Neural cell (in vitro differentiated cells): ENCODE measurements around the gene KIRREL3.

Experiments
- CTCF ChIP-seq: fragments of 450-650 bp; IDR thresholded peaks from 2 replicates; pipeline ENCODE4 v1.5.1; 2014; ENCODE audit warnings: antibody characterized with exemption, mild to moderate bottlenecking, moderate library complexity; ENCODE audit not compliant: poor library complexity, severe bottlenecking
- EZH2 ChIP-seq: fragments of 200-600, 300-800 bp; shearing (Covaris generic), sonication (generic); IDR thresholded peaks from 2 replicates; pipeline ENCODE4 v1.6.1; 2014; ENCODE audit warnings: antibody characterized with exemption, low read length, borderline replicate concordance, mild to moderate bottlenecking; ENCODE audit not compliant: insufficient read depth, poor library complexity, severe bottlenecking
- MXI1 ChIP-seq: fragments of 450-650 bp; conservative IDR thresholded peaks from 2 replicates; pipeline ENCODE4 v1.6.1; 2014; ENCODE audit warnings: antibody characterized with exemption, mild to moderate bottlenecking; ENCODE audit not compliant: poor library complexity, severe bottlenecking
- POLR2AphosphoS5 ChIP-seq: IDR thresholded peaks from 2 replicates; pipeline ENCODE4 v1.6.1; 2012
- RAD21 ChIP-seq: fragments of 450-650 bp; conservative IDR thresholded peaks from 2 replicates; pipeline ENCODE4 v1.6.1; 2014; ENCODE audit warnings: antibody characterized with exemption, mild to moderate bottlenecking, moderate library complexity
- SMC3 ChIP-seq: fragments of 450-650 bp; conservative IDR thresholded peaks from 2 replicates; pipeline ENCODE4 v1.6.1; 2014; ENCODE audit warnings: antibody characterized with exemption, mild to moderate bottlenecking, moderate library complexity; ENCODE audit not compliant: poor library complexity
- TAF1 ChIP-seq: IDR thresholded peaks from 2 replicates; pipeline ENCODE4 v1.6.1; 2012; ENCODE audit warnings: low read depth
- TF ChIP-seq, protein P1 (sequence below): IDR thresholded peaks from 2 replicates; pipeline ENCODE4 v1.6.1; 2012; ENCODE audit warnings: borderline replicate concordance

GRCh38 chr11:126919147-126919823, 81.3 kb downstream of the KIRREL3 start:
- TF ChIP-seq, protein P1, sequence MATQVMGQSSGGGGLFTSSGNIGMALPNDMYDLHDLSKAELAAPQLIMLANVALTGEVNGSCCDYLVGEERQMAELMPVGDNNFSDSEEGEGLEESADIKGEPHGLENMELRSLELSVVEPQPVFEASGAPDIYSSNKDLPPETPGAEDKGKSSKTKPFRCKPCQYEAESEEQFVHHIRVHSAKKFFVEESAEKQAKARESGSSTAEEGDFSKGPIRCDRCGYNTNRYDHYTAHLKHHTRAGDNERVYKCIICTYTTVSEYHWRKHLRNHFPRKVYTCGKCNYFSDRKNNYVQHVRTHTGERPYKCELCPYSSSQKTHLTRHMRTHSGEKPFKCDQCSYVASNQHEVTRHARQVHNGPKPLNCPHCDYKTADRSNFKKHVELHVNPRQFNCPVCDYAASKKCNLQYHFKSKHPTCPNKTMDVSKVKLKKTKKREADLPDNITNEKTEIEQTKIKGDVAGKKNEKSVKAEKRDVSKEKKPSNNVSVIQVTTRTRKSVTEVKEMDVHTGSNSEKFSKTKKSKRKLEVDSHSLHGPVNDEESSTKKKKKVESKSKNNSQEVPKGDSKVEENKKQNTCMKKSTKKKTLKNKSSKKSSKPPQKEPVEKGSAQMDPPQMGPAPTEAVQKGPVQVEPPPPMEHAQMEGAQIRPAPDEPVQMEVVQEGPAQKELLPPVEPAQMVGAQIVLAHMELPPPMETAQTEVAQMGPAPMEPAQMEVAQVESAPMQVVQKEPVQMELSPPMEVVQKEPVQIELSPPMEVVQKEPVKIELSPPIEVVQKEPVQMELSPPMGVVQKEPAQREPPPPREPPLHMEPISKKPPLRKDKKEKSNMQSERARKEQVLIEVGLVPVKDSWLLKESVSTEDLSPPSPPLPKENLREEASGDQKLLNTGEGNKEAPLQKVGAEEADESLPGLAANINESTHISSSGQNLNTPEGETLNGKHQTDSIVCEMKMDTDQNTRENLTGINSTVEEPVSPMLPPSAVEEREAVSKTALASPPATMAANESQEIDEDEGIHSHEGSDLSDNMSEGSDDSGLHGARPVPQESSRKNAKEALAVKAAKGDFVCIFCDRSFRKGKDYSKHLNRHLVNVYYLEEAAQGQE = no peak
- TF ChIP-seq POLR2AphosphoS5 (no peak), RAD21 (no peak), CTCF (no peak), SMC3 (no peak), TAF1 (no peak), MXI1 (no peak), EZH2 (no peak)
